Natural killer cell (primary cell): ENCODE measurements around the gene ULK4. TPM values are rescaled to one million over a fixed set of nuclear protein-coding genes. Genes with fewer than 3 reads are reported as not detected.

Source experiments
- ATAC-seq, 3 donors: fragments of 150-1000 bp in 2 of 3; fragments of 200-7000 bp in 1 of 3; cut with Tn5 transposase; 1 replicate in 1 of 3; 2 replicates in 2 of 3; pipeline ENCODE4 v1.10.0; 2021; ENCODE audit warnings: mild to moderate bottlenecking in 2 of 3, moderate library complexity in 2 of 3
- DNase-seq, 2 donors: peaks; one replicate each; pipeline versions ENCODE4 v3.0.0 to v3.0.0-alpha.2; 2013 to 2021; ENCODE audit warnings: mixed read lengths in 1 of 2
- H3K27ac ChIP-seq: one replicate; pipeline ENCODE4 v1.5.1; 2013; ENCODE audit warnings: mild to moderate bottlenecking, low read length
- H3K27me3 ChIP-seq: one replicate; pipeline ENCODE4 v1.6.1; 2013; ENCODE audit warnings: low read length; ENCODE audit not compliant: control insufficient read depth, insufficient read depth
- H3K36me3 ChIP-seq: one replicate; pipeline ENCODE4 v1.6.1; 2013; ENCODE audit warnings: low read length; ENCODE audit not compliant: control insufficient read depth, insufficient read depth
- H3K4me1 ChIP-seq: one replicate; pipeline ENCODE4 v1.6.1; 2013; ENCODE audit warnings: low read length; ENCODE audit not compliant: control insufficient read depth, insufficient read depth
- H3K4me3 ChIP-seq: one replicate; pipeline ENCODE4 v1.5.1; 2013; ENCODE audit warnings: low read length
- H3K9me3 ChIP-seq: one replicate; pipeline ENCODE4 v1.6.1; 2013; ENCODE audit warnings: low read length; ENCODE audit not compliant: control insufficient read depth, insufficient read depth
- H3K27ac Mint-ChIP-seq, 2 donors: one replicate each; pipeline ENCODE4 v1.8.0; 2022; ENCODE audit warnings: mild to moderate bottlenecking in 2 of 2, mixed read lengths in 2 of 2, moderate library complexity in 1 of 2
- H3K27me3 Mint-ChIP-seq, 2 donors: one replicate each; pipeline ENCODE4 v1.8.0; 2022; ENCODE audit warnings: low read depth in 2 of 2, mixed read lengths in 2 of 2
- H3K36me3 Mint-ChIP-seq: one replicate; pipeline ENCODE4 v1.8.0; 2022; ENCODE audit warnings: mixed read lengths
- H3K4me1 Mint-ChIP-seq, 2 donors: one replicate each; pipeline ENCODE4 v1.8.0; 2022; ENCODE audit warnings: mixed read lengths in 2 of 2
- H3K4me3 Mint-ChIP-seq: one replicate; pipeline ENCODE4 v1.8.0; 2022; ENCODE audit warnings: mild to moderate bottlenecking, moderate library complexity, mixed read lengths
- H3K9me3 Mint-ChIP-seq, 2 donors: one replicate each; pipeline ENCODE4 v1.8.0; 2022; ENCODE audit warnings: mixed read lengths in 2 of 2
- CTCF ChIP-seq: fragments of 200-600 bp; IDR thresholded peaks from one replicate; pipeline ENCODE4 v1.8.0; 2022; ENCODE audit warnings: antibody characterized with exemption
- WGBS: methylation state at CpG from one replicate; pipeline ENCODE4 v1.1.7; 2013; ENCODE audit warnings: missing lambda C conversion rate; ENCODE audit not compliant: insufficient coverage; 5-methylcytosine and 5-hydroxymethylcytosine counted together
- intact Hi-C: fragments of 100-400 bp; cut with micrococcal nuclease; formaldehyde crosslinking; loops from one replicate; pipeline ENCODE4 v1.14.2; 2022
- total RNA-seq, 4 donors: library from RNA; stranded (reverse); fragments of 120-200 nt in 1 of 4; gene quantifications; one replicate each; pipeline versions ENCODE4 v1.2.3 to v1.2.4, GENCODE V29; 2013 to 2022

The ULK4 gene
- total RNA-seq, 3 donors from 2014 or later (not counting 1 experiment from before 2014, with no cell fraction given): 19.2 to 25.7 (median 21.2) TPM

DNA sequence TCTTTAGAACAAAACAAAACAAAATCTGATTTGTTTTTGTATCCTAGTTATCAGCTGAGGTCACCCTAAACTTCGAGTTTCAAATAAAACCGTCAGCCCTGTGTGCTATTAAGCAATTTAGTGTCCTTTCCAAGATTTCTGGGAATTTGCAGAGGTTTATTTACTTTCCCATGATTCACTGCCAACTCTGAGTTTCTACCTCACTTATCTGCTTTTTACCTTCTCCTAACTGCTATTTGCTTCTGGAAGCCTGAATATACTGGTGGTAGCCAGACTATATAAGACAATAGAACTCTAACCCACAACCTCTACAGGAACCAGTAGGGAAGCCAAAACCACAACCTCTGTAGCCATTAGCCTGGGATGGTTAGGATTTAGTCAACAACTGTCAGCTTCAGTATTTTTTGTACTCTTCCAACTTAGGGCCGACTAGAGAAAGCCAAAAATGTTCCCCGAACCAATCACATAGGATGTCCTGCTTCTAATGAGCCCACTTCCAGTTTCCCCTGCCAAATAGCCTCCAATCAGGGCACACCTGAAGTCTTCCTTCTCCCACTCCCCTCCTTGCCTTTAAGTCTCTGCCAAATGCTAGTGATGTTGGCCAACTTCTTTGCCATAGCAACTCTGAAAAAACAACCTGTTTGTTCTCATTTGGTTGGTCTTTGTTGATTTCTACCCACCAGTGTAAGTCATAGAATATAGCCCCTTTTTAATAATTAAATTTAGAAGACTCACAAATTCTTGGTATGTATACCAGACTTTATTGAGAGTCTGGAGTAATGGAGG lies 273.1 kb downstream of the ULK4 start:
- peaks cover 6% of the 10 kb centered on the region in 2 donors for H3K4me1 Mint-ChIP-seq
- H3K27ac Mint-ChIP-seq: no peak overlapping the region
- no peak for ATAC-seq
- no peak overlapping the region for H3K4me3 Mint-ChIP-seq
- intact Hi-C loops: no loop called here
- Histone ChIP-seq H3K4me3 (no peak overlapping the region), H3K4me1 (no peaks in the 10 kb centered on the region), H3K27ac (no peak overlapping the region), H3K36me3 (no peaks in the 10 kb centered on the region), H3K9me3 (no peaks in the 10 kb centered on the region), H3K27me3 (no peaks in the 10 kb centered on the region)
- TF ChIP-seq CTCF: no peak
- H3K36me3 Mint-ChIP-seq: no peaks in the 10 kb centered on the region
- no peak for DNase-seq
- WGBS: 91% methylated on average over 4 of the region's 4 CpGs
- no peaks in the 10 kb centered on the region for H3K27me3 Mint-ChIP-seq
- no peaks in the 10 kb centered on the region for H3K9me3 Mint-ChIP-seq

DNA sequence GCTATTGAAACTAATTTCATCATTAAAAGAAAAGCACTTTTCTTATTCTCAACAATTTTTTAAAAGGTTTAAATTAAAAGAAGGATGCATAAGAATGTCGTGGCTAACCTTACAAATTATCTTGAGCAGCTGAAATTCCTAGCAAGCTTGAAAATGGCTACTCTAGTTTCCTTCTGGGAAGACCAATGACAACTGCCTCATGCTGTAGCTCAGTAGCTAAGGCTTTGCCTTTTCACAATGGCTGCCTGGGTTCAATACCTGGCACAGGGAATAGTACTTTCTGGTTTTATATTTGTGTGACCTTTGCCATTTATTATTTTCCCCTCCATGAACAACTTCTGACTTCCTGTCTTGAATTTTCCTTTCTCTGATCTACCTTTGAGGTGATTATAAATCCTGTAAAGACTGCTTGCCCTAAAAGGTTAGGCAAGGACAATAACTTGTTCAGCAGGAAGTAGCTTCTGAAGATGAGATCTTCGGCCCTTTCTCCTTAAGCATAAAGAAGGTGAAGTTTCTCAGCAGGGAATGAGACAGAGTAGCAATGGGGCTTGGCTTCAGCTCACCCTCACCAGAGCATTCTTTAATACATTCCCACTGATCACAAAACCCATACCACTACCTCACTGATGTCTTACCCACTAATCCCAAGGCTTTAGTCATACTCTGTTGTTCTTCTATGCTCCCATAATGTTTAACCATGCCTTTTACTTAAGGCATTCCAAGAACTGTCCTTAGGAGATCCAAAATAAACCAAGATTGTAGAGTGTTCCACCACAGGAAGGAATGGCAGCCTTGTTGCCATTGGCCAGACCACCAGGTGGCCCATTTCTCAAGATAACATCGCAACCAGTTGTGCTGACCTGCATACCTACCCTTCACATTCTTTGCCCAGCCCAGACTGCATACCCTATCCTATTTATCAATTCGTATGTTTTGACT lies 276.8 kb downstream of the ULK4 start:
- H3K36me3 Mint-ChIP-seq: no peaks in the 10 kb centered on the region
- no peak overlapping the region for H3K27ac ChIP-seq
- H3K27me3 ChIP-seq: no peaks in the 10 kb centered on the region
- no peak overlapping the region for H3K27ac Mint-ChIP-seq
- H3K4me3 Mint-ChIP-seq: no peak overlapping the region
- H3K4me1 ChIP-seq: no peaks in the 10 kb centered on the region
- no peak for DNase-seq
- intact Hi-C loops: no loop called here
- TF ChIP-seq CTCF: no peak
- H3K4me3 ChIP-seq: no peak overlapping the region
- WGBS: 97% methylated on average over 4 of the region's 4 CpGs
- no peaks in the 10 kb centered on the region for H3K4me1 Mint-ChIP-seq
- H3K36me3 ChIP-seq: no peaks in the 10 kb centered on the region
- no peak for ATAC-seq
- no peaks in the 10 kb centered on the region for H3K27me3 Mint-ChIP-seq
- no peaks in the 10 kb centered on the region for H3K9me3 Mint-ChIP-seq
- no peaks in the 10 kb centered on the region for H3K9me3 ChIP-seq

DNA sequence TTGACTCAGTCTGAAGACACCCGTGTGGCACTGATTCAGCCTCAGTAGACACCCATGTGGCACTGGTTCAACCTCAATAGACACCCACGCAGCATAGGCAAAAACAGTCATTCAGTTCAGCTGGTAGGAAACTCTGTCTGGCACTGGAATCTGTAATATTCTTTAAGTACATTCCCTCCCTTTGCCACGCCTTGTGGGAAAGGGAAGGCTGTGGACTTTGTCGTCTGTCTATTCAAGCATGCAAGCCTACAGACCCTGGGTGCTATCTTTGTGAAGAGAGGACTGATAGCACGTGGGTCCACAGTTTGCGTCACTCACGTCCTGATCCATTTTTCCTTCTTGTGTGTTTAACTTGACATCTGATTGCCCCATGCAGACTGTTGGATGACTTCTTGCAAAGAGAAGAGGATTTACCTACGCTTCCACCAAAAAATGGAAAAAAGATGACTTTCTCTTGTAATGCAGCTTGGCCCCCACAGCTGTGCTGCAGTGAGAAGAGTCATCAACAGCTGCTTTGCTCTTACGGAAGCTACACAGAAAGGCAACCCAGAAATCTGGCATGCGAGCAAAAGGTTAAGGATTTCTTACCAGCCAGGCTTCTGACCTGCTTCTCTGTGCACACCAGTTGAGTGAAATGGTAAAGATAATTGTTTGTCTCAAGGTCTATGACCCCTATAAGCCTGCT lies 278.1 kb downstream of the ULK4 start:
- WGBS: 95% methylated on average over 10 of the region's 10 CpGs
- no peaks in the 10 kb centered on the region for H3K27me3 ChIP-seq
- H3K36me3 Mint-ChIP-seq: no peaks in the 10 kb centered on the region
- H3K4me3 ChIP-seq: no peak overlapping the region
- no peak for TF ChIP-seq CTCF
- no peak overlapping the region for H3K27ac Mint-ChIP-seq
- no peaks in the 10 kb centered on the region for H3K27me3 Mint-ChIP-seq
- H3K4me1 ChIP-seq: no peaks in the 10 kb centered on the region
- intact Hi-C loops: no loop called here
- no peaks in the 10 kb centered on the region for H3K4me1 Mint-ChIP-seq
- H3K27ac ChIP-seq: no peak overlapping the region
- H3K9me3 Mint-ChIP-seq: no peaks in the 10 kb centered on the region
- ATAC-seq (no peak), DNase-seq (no peak)
- no peak overlapping the region for H3K4me3 Mint-ChIP-seq
- H3K36me3 ChIP-seq: no peaks in the 10 kb centered on the region
- no peaks in the 10 kb centered on the region for H3K9me3 ChIP-seq
